HL-60 (cell line): ENCODE measurements around the gene NAA60.

ENCODE experiments used
- DNase-seq, 2 experiments: peaks; one replicate each; pipeline ENCODE4 v3.0.0-alpha.2; 2010 to 2020; ENCODE audit warnings: low read depth in 1 of 2, low spot score in 1 of 2
- H3K27ac ChIP-seq: fragments of 250-450 bp; sonication (Bioruptor Pico); replicated peaks from 2 replicates; pipeline ENCODE4 v1.5.1; 2020; ENCODE audit warnings: mild to moderate bottlenecking, moderate library complexity
- H3K27me3 ChIP-seq: fragments of 250-450 bp; sonication (Bioruptor Pico); 2 replicates; pipeline ENCODE4 v1.5.1; 2021; ENCODE audit warnings: mild to moderate bottlenecking, moderate library complexity; ENCODE audit not compliant: insufficient read depth, poor library complexity, severe bottlenecking
- H3K4me3 ChIP-seq: replicated peaks from 2 replicates; pipeline ENCODE4 v1.5.1; 2011; ENCODE audit warnings: mild to moderate bottlenecking, control low read depth, low read length; ENCODE audit not compliant: insufficient read depth
- GABPA ChIP-seq: IDR thresholded peaks from 2 replicates; pipeline ENCODE4 v1.6.1; 2012; ENCODE audit warnings: low read depth
- POLR2AphosphoS5 ChIP-seq: IDR thresholded peaks from 2 replicates; pipeline ENCODE4 v1.6.1; 2012; ENCODE audit warnings: low read depth
- SPI1 ChIP-seq: IDR thresholded peaks from 2 replicates; pipeline ENCODE4 v1.6.1; 2012; ENCODE audit warnings: low read depth, mild to moderate bottlenecking, borderline replicate concordance
- TF ChIP-seq, protein P1 (sequence below): IDR thresholded peaks from 2 replicates; pipeline ENCODE4 v1.6.1; 2012; ENCODE audit warnings: low read depth; ENCODE audit not compliant: insufficient replicate concordance
- TF ChIP-seq, protein P2 (sequence below): IDR thresholded peaks from one replicate; pipeline ENCODE4 v1.5.1; 2011; ENCODE audit warnings: low read length, control low read depth, inconsistent platforms; ENCODE audit not compliant: insufficient read depth

Gene NAA60

DNA sequence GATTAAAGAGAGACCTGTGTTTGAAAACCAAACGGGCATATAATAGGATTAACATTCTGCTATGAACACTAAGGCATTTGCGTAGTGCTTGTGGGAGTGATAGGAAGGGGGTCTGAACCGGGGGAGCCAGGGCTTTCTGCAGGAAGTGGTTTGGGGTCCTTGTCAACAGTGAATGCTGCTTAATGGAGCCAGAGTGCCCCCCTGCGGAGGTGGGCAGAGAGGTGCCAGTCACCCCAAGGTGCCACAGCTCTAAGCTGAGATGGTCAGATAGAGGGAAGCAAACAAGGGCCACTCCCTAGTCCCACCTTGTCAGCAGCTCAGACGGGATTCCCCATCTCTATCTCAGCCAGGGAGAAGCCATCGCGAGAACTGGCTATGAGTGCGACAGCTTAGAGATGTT lies 17.7 kb downstream of the NAA60 start:
- Histone ChIP-seq H3K4me3 (no peak overlapping the region), H3K27ac (no peak overlapping the region), H3K27me3 (no peaks in the 10 kb centered on the region)
- TF ChIP-seq, protein P1, sequence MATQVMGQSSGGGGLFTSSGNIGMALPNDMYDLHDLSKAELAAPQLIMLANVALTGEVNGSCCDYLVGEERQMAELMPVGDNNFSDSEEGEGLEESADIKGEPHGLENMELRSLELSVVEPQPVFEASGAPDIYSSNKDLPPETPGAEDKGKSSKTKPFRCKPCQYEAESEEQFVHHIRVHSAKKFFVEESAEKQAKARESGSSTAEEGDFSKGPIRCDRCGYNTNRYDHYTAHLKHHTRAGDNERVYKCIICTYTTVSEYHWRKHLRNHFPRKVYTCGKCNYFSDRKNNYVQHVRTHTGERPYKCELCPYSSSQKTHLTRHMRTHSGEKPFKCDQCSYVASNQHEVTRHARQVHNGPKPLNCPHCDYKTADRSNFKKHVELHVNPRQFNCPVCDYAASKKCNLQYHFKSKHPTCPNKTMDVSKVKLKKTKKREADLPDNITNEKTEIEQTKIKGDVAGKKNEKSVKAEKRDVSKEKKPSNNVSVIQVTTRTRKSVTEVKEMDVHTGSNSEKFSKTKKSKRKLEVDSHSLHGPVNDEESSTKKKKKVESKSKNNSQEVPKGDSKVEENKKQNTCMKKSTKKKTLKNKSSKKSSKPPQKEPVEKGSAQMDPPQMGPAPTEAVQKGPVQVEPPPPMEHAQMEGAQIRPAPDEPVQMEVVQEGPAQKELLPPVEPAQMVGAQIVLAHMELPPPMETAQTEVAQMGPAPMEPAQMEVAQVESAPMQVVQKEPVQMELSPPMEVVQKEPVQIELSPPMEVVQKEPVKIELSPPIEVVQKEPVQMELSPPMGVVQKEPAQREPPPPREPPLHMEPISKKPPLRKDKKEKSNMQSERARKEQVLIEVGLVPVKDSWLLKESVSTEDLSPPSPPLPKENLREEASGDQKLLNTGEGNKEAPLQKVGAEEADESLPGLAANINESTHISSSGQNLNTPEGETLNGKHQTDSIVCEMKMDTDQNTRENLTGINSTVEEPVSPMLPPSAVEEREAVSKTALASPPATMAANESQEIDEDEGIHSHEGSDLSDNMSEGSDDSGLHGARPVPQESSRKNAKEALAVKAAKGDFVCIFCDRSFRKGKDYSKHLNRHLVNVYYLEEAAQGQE, result no peak
- TF ChIP-seq GABPA, result no peak
- TF ChIP-seq, protein P2, sequence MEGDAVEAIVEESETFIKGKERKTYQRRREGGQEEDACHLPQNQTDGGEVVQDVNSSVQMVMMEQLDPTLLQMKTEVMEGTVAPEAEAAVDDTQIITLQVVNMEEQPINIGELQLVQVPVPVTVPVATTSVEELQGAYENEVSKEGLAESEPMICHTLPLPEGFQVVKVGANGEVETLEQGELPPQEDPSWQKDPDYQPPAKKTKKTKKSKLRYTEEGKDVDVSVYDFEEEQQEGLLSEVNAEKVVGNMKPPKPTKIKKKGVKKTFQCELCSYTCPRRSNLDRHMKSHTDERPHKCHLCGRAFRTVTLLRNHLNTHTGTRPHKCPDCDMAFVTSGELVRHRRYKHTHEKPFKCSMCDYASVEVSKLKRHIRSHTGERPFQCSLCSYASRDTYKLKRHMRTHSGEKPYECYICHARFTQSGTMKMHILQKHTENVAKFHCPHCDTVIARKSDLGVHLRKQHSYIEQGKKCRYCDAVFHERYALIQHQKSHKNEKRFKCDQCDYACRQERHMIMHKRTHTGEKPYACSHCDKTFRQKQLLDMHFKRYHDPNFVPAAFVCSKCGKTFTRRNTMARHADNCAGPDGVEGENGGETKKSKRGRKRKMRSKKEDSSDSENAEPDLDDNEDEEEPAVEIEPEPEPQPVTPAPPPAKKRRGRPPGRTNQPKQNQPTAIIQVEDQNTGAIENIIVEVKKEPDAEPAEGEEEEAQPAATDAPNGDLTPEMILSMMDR, result no peak
- no peak for TF ChIP-seq SPI1
- no peak for TF ChIP-seq POLR2AphosphoS5
- no peak for DNase-seq

DNA sequence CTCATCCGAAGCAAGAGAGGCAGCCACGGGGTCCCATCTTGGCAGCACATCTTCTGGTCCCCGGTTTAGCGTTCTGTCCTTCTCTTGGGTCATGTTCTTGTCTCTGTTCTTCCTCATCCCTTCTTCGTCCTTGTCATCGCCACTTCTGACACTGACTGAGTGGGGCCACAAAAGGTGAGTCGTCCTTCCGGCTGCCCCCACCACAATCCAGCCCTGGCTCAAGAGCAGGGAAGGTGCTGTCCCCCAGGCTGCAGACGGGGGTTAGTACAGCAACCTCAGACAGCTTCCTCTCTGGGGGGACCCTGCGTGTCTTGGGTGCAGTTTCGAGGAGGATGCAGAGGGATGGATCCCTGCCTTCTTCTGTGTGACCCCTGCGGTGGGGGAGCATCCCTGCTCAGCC lies 21.8 kb downstream of the NAA60 start:
- H3K27me3 ChIP-seq, result no peaks in the 10 kb centered on the region
- no peak overlapping the region for H3K27ac ChIP-seq
- no peak for DNase-seq
- no peak overlapping the region for H3K4me3 ChIP-seq
- TF ChIP-seq, protein P1, result no peak
- no peak for TF ChIP-seq POLR2AphosphoS5
- TF ChIP-seq GABPA, result no peak
- TF ChIP-seq SPI1, result no peak
- TF ChIP-seq, protein P2, result no peak

DNA sequence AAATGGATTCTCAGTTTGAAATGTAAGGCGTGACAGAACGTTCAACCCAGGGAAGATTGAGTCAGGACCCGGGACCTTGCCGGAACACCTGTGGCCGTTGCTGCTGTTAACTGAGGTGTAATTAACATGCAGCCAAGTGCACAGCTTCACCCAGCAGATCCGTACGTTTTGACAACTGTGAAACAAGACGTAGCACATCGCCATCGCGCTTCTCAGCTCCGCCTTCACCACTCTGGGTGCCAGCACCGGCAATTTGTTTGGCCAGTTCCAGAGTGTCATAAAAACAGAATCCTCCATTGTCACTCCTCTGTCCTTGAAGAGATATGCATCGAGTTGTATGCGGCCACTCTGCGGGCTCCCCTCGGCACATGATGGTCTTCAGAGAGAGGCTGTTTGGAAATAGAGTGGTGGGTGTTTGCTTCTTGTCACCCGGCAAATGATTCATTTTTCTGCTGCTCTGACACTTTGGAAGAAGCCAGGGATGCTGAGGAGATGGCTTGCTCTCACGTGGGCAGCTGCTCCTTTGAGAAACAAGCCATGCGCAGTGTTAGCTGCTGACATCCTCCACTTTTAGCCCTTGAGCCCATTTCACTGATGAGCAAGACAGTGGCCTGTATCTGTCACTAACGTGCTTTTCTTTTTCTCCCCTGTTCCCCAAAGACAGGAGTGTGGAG lies 22.6 kb downstream of the NAA60 start:
- no peak overlapping the region for H3K27ac ChIP-seq
- no peak overlapping the region for H3K4me3 ChIP-seq
- TF ChIP-seq, protein P1, result no peak
- TF ChIP-seq GABPA, result no peak
- TF ChIP-seq, protein P2, result no peak
- TF ChIP-seq POLR2AphosphoS5, result no peak
- no peak for TF ChIP-seq SPI1
- DNase-seq, result no peak
- H3K27me3 ChIP-seq, result no peaks in the 10 kb centered on the region
